A549 (cell line): ENCODE data around the gene RHBDD2. TPM values are rescaled to one million over a fixed set of nuclear protein-coding genes. Genes with fewer than 3 reads are reported as not detected.
"Not testable (repeated sequence)": the region's sequence is repeated elsewhere in the genome, so short reads cannot be mapped to it uniquely, and the experiment has no call there.

Experiments used
- ATAC-seq, 2 experiments: fragments of 200-7000 bp in 1 of 2; fragments of >200 bp in 1 of 2; cut with Nextera tagmentation in 1 of 2; cut with Tn5 transposase in 1 of 2; 3 replicates each; pipeline versions ENCODE4 v1.8.0 to v1.9.1; 2018 to 2020; ENCODE audit warnings: mild to moderate bottlenecking in 1 of 2, moderate library complexity in 1 of 2
- CTCF ChIA-PET: fragments of 300-600 bp; sonication (Branson Sonifier 250); formaldehyde crosslinking; extraction: SDS; loops from one replicate; lab custom pipeline; 2021; ENCODE audit warnings: antibody characterized with exemption, inconsistent platforms; lab: Yijun Ruan, JAX
- POLR2A ChIA-PET: fragments of 350-600 bp; formaldehyde crosslinking; extraction: SDS; loops from one replicate; lab custom pipeline; 2021; ENCODE audit warnings: antibody characterized with exemption, inconsistent platforms; lab: Yijun Ruan, JAX
- DNase-seq, 2 experiments: peaks; one replicate each; pipeline versions ENCODE4 v3.0.0 to v3.0.0-alpha.2; 2011 to 2016; ENCODE audit warnings: low read depth in 1 of 2, low spot score in 1 of 2
- FAIRE-seq: peaks from 2 replicates; lab custom pipeline; 2011; peaks lifted over from hg19 to GRCh38; lab: Jason Lieb, UNC
- H3K27ac ChIP-seq, 2 experiments: fragments of >200 bp; sonication (Bioruptor Twin); formaldehyde crosslinking; 3 replicates each; pipeline ENCODE4 v1.5.1; 2016 to 2017
- H3K4me1 ChIP-seq: fragments of >200 bp; sonication (Bioruptor Twin); formaldehyde crosslinking; 3 replicates; pipeline ENCODE4 v1.6.1; 2016
- H3K4me2 ChIP-seq: fragments of >200 bp; sonication (Bioruptor Twin); formaldehyde crosslinking; 3 replicates; pipeline ENCODE4 v1.6.1; 2016
- H3K4me3 ChIP-seq: fragments of >200 bp; sonication (Bioruptor Twin); formaldehyde crosslinking; 3 replicates; pipeline ENCODE4 v1.5.1; 2016
- H3K9me3 ChIP-seq: fragments of >200 bp; sonication (Bioruptor Twin); formaldehyde crosslinking; 3 replicates; pipeline ENCODE4 v1.6.1; 2016
- BHLHE40 ChIP-seq: IDR thresholded peaks from 2 replicates; pipeline ENCODE4 v1.6.1; 2012; ENCODE audit warnings: low read depth, low read length, inconsistent platforms
- CBX8 ChIP-seq: fragments of 200-600 bp; sonication (generic); IDR thresholded peaks from 2 replicates; pipeline ENCODE4 v1.6.1; 2016
- CEBPB ChIP-seq, 2 experiments: fragments of >200 bp in 1 of 2; sonication (Bioruptor Twin) in 1 of 2; formaldehyde crosslinking in 1 of 2; IDR thresholded peaks; 2 replicates each; pipeline ENCODE4 v1.6.1; 2012 to 2016
- CHD2 ChIP-seq: fragments of 150-350 bp; IDR thresholded peaks from 2 replicates; pipeline ENCODE4 v1.6.1; 2014; ENCODE audit warnings: low read length; ENCODE audit not compliant: partially characterized antibody
- CHD4 ChIP-seq: fragments of 200-600 bp; sonication (generic); IDR thresholded peaks from 2 replicates; pipeline ENCODE4 v1.6.1; 2016; ENCODE audit warnings: antibody characterized with exemption, mild to moderate bottlenecking, borderline replicate concordance
- EHF ChIP-seq: fragments of 250-450 bp; sonication (Bioruptor Pico); IDR thresholded peaks from 2 replicates; pipeline ENCODE4 v1.5.0; 2020; ENCODE audit warnings: mild to moderate bottlenecking
- FOSL2 ChIP-seq, 2 experiments: fragments of 450-650 bp in 1 of 2; fragments of >200 bp in 1 of 2; sonication (Bioruptor Twin) in 1 of 2; formaldehyde crosslinking; IDR thresholded peaks; 2 replicates each; pipeline versions ENCODE4 v1.5.0 to v1.6.1; 2016 to 2020; ENCODE audit warnings: mild to moderate bottlenecking in 1 of 2, moderate library complexity in 1 of 2
- HEYL ChIP-seq: fragments of 250-450 bp; sonication (Bioruptor Pico); IDR thresholded peaks from 2 replicates; pipeline ENCODE4 v1.8.0; 2021; ENCODE audit warnings: mild to moderate bottlenecking, moderate library complexity
- HOXA7 ChIP-seq: fragments of 250-450 bp; sonication (Bioruptor Pico); IDR thresholded peaks from 2 replicates; pipeline ENCODE4 v1.5.0; 2020; ENCODE audit warnings: mild to moderate bottlenecking, moderate library complexity
- JUN ChIP-seq, 2 experiments: fragments of >200 bp; sonication (Bioruptor Twin); formaldehyde crosslinking; IDR thresholded peaks; 2 replicates in 1 of 2; 3 replicates in 1 of 2; pipeline ENCODE4 v1.6.1; 2016 to 2017
- KDM1A ChIP-seq: fragments of 200-600 bp; sonication (generic); IDR thresholded peaks from 2 replicates; pipeline ENCODE4 v1.6.1; 2016; ENCODE audit warnings: low read depth, mild to moderate bottlenecking
- KDM5A ChIP-seq: fragments of 200-600 bp; sonication (generic); IDR thresholded peaks from 2 replicates; pipeline ENCODE4 v1.6.1; 2016; ENCODE audit warnings: antibody characterized with exemption, mild to moderate bottlenecking
- NR3C1 ChIP-seq: fragments of >200 bp; sonication (Bioruptor Twin); formaldehyde crosslinking; IDR thresholded peaks from 3 replicates; pipeline ENCODE4 v1.6.1; 2017
- RAD21 ChIP-seq, 2 experiments: fragments of >200 bp in 1 of 2; sonication (Bioruptor Twin) in 1 of 2; formaldehyde crosslinking in 1 of 2; IDR thresholded peaks in 1 of 2; conservative IDR thresholded peaks in 1 of 2; 2 replicates in 1 of 2; 3 replicates in 1 of 2; pipeline ENCODE4 v1.6.1; 2012 to 2018; ENCODE audit warnings: inconsistent platforms in 1 of 2
- SMC3 ChIP-seq: fragments of >200 bp; sonication (Bioruptor Twin); formaldehyde crosslinking; IDR thresholded peaks from 3 replicates; pipeline ENCODE4 v1.6.1; 2018; ENCODE audit warnings: inconsistent platforms
- ZFP36 ChIP-seq: fragments of 450-650 bp; IDR thresholded peaks from 2 replicates; pipeline ENCODE4 v1.6.1; 2014; ENCODE audit warnings: borderline replicate concordance; ENCODE audit not compliant: partially characterized antibody
- ZSCAN20 ChIP-seq: fragments of 250-450 bp; sonication (Bioruptor Pico); IDR thresholded peaks from 2 replicates; pipeline ENCODE4 v1.8.0; 2022; ENCODE audit warnings: mild to moderate bottlenecking, moderate library complexity
- WGBS: methylation state at CpG from one replicate; pipeline ENCODE4 v1.1.6; 2017; ENCODE audit errors: missing lambda C conversion rate; 5-methylcytosine and 5-hydroxymethylcytosine counted together
- polyA plus RNA-seq, 4 experiments: library from polyadenylated mRNA; depleted of rRNA in 3 of 4; stranded (reverse); fragments of >200 nt; fragmentation: RNase III in 1 of 4; extraction: RNeasy Plus Mini Kit Qiagen cat#74134 plus additional on column Dnase treatment in 1 of 4; gene quantifications; 2 replicates in 3 of 4; 3 replicates in 1 of 4; pipeline ENCODE4 v1.2.3, GENCODE V29; 2011 to 2017
- TF ChIP-seq, protein P1 (sequence below): fragments of >200 bp; sonication (Bioruptor Twin); formaldehyde crosslinking; IDR thresholded peaks from 2 replicates; pipeline ENCODE4 v1.6.1; 2016
- TF ChIP-seq, protein P2 (sequence below): fragments of 150-350 bp; IDR thresholded peaks from 2 replicates; pipeline ENCODE4 v1.6.1; 2014; ENCODE audit warnings: low read depth, mild to moderate bottlenecking, low read length
- TF ChIP-seq, protein P3 (sequence below): fragments of >200 bp; sonication (Bioruptor Twin); formaldehyde crosslinking; IDR thresholded peaks from 3 replicates; pipeline ENCODE4 v1.5.1; 2016

The RHBDD2 gene
- polyA plus RNA-seq, 2 of the 4 experiments (the other 2 are of a cell fraction), result 61.3 to 62.0 TPM

GRCh38 chr7:75905785-75906604 is 27.2 kb downstream of the RHBDD2 start:
- WGBS, result 23% methylated on average over 15 of the region's 17 CpGs
- no peak overlapping the region for H3K4me3 ChIP-seq
- H3K27ac ChIP-seq, result peak overlapping the region; percentile 71 to 82
- TF ChIP-seq EHF (CRISPR knock-in tag) (no peak), RAD21 (conservative IDR thresholded peaks at IDR 0.05 in 1 of 2, IDR thresholded peaks at IDR 0.05 in 1 of 2) (peak in 1 of 2 experiments; percentile 23; a peak in 1 of 5 replicates), ZFP36 (peak; percentile 89), JUN (IDR thresholded peaks at IDR 0.05) (no peak), CHD4 (no peak), SMC3 (peak; percentile 19; the same call in 1 of the 3 replicates), KDM5A (no peak), CEBPB (IDR thresholded peaks at IDR 0.05) (peak; percentile 97 to 98), FOSL2 (IDR thresholded peaks at IDR 0.05) (no peak), FOSL2 (CRISPR knock-in tag; IDR thresholded peaks at IDR 0.05) (peak; percentile 20)
- TF ChIP-seq, protein P1, sequence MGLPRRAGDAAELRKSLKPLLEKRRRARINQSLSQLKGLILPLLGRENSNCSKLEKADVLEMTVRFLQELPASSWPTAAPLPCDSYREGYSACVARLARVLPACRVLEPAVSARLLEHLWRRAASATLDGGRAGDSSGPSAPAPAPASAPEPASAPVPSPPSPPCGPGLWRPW, result peak; percentile 34; the same call in 1 of the 2 replicates
- peaks cover 28% of the 10 kb centered on the region for H3K4me1 ChIP-seq
- ChIA-PET POLR2A (interaction anchor here (0.8 to 2.2 kb wide), 4 partner anchors 9 to 142 kb away, joined by 3 to 25 read pairs (median 3); partner anchors contain the start of genes MDH2, POR and STYXL1), CTCF (interaction anchor here (1.1 kb wide), 1 partner anchor 39 kb away, joined by 3 read pairs; no protein-coding TSS in a partner anchor)
- ATAC-seq (peak; percentile 92 to 99), FAIRE-seq (no peak), DNase-seq (peak; percentile 47 to 87)
- peak overlapping the region; percentile 60 for H3K4me2 ChIP-seq
- H3K9me3 ChIP-seq, result no peaks in the 10 kb centered on the region

DNA sequence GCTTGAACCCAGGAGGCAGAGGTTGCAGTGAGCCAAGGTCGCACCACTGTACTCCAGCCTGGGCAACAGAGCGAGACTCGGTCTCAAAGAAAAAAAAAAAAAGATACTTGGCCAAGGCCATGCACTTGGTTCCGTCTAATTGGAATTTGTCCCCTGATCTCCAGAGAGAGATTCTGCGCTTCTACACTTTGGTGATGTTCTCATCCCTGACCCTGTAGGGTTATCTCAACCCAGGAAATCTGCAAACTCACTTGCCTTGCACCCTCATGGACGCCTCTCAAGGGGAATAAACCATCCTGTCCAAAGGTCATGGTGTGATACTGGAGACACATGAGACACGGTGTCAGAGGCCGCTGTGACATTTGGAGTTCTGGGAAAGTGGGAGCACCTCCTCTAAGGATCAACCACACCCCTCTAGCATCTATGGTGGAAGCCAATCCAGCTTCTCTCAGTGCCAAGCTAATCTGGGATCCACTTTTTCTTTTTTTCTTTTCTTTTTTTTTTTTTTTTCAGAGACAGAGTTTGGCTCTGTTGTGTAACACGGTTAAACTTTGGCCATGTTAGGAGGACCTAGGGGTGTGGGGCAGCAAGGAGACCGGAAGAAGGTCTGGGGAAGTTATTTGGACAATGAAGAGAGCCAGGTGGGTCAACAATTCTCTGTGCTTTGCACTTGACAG is 28.3 kb downstream of the RHBDD2 start:
- TF ChIP-seq, protein P2, sequence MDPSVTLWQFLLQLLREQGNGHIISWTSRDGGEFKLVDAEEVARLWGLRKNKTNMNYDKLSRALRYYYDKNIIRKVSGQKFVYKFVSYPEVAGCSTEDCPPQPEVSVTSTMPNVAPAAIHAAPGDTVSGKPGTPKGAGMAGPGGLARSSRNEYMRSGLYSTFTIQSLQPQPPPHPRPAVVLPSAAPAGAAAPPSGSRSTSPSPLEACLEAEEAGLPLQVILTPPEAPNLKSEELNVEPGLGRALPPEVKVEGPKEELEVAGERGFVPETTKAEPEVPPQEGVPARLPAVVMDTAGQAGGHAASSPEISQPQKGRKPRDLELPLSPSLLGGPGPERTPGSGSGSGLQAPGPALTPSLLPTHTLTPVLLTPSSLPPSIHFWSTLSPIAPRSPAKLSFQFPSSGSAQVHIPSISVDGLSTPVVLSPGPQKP, result no peak
- no peak for TF ChIP-seq CBX8
- no peak for TF ChIP-seq SMC3
- TF ChIP-seq BHLHE40, result no peak
- TF ChIP-seq HOXA7 (CRISPR knock-in tag), result no peak
- no peak for TF ChIP-seq CHD2
- TF ChIP-seq, protein P3, sequence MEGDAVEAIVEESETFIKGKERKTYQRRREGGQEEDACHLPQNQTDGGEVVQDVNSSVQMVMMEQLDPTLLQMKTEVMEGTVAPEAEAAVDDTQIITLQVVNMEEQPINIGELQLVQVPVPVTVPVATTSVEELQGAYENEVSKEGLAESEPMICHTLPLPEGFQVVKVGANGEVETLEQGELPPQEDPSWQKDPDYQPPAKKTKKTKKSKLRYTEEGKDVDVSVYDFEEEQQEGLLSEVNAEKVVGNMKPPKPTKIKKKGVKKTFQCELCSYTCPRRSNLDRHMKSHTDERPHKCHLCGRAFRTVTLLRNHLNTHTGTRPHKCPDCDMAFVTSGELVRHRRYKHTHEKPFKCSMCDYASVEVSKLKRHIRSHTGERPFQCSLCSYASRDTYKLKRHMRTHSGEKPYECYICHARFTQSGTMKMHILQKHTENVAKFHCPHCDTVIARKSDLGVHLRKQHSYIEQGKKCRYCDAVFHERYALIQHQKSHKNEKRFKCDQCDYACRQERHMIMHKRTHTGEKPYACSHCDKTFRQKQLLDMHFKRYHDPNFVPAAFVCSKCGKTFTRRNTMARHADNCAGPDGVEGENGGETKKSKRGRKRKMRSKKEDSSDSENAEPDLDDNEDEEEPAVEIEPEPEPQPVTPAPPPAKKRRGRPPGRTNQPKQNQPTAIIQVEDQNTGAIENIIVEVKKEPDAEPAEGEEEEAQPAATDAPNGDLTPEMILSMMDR, result no peak
- TF ChIP-seq NR3C1, result no peak
- no peak for TF ChIP-seq ZSCAN20 (CRISPR knock-in tag)
- no peak for TF ChIP-seq HEYL
- TF ChIP-seq EHF (CRISPR knock-in tag), result no peak
- no peak for TF ChIP-seq KDM1A
- H3K4me1 ChIP-seq, result peaks cover 28% of the 10 kb centered on the region
- H3K4me3 ChIP-seq, result no peak overlapping the region
- FAIRE-seq, result no peak
- H3K9me3 ChIP-seq, result no peaks in the 10 kb centered on the region
- H3K4me2 ChIP-seq, result peak overlapping the region; percentile 22
- no peak for ATAC-seq
- POLR2A ChIA-PET, result interaction anchor here (0.8 to 2.2 kb wide), 3 partner anchors 8 to 1297 kb away, joined by 3 to 25 read pairs (median 3); partner anchors contain the start of gene POR
- peak in 1 of 2 experiments; percentile 47 for DNase-seq
- 63% methylated on average over 10 of the region's 10 CpGs for WGBS
- CTCF ChIA-PET, result interaction anchor here (1.1 kb wide), 1 partner anchor 12 kb away, joined by 3 read pairs; no protein-coding TSS in a partner anchor
- peak overlapping the region; percentile 71 to 82 for H3K27ac ChIP-seq

DNA sequence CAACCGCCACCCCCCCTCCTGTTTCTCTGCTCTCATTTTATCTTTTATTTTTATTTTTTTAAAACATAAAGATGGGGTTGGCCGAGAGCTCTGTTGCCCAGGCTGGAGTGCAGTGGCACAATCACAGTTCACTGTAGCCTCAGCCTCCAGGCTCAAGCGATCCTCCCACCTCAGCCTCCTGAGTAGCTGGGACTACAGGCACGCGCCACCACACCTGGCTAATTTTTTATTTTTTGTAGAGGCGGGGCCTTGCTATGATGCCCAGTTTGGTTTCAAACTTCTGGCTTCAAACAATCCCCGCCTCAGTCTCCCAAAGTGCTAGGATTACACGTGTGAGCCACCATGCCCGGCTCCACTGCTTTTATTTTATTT is 28.8 kb downstream of the RHBDD2 start:
- not testable (repeated sequence) for DNase-seq, H3K4me3 ChIP-seq, FAIRE-seq, ATAC-seq, H3K9me3 ChIP-seq
- Histone ChIP-seq H3K27ac (peak overlapping the region; percentile 43 to 82), H3K4me2 (peak overlapping the region; percentile 22; the same call in 2 of the 3 replicates), H3K4me1 (peaks cover 28% of the 10 kb centered on the region)
- CTCF ChIA-PET, result interaction anchor here (1.1 kb wide), 1 partner anchor 11 kb away, joined by 3 read pairs; no protein-coding TSS in a partner anchor
- 94% methylated on average over 9 of the region's 9 CpGs for WGBS
- POLR2A ChIA-PET, result interaction anchor here (0.8 kb wide), 1 partner anchor 1297 kb away, joined by 3 read pairs; no protein-coding TSS in a partner anchor
